GM20000 (cell line): ENCODE measurements around the gene AIG1.
"Not testable (repeated sequence)": the region's sequence is repeated elsewhere in the genome, so short reads cannot be mapped to it uniquely, and the experiment has no call there.

Source experiments
- DNase-seq: peaks from one replicate; pipeline ENCODE4 v3.0.0; 2012; ENCODE audit warnings: low spot score
- CTCF ChIP-seq: IDR thresholded peaks from 2 replicates; pipeline ENCODE4 v1.5.1; 2012; ENCODE audit warnings: mild to moderate bottlenecking, control low read depth; ENCODE audit errors: extremely low read depth, missing control alignments

The AIG1 gene

GRCh38 chr6:143060806-143061596 lies at the start of gene AIG1:
AIG1 (plus strand) TSS chr6:143060889; CDS start chr6:143060926, 37 bp downstream.
- no peak for TF ChIP-seq CTCF
- DNase-seq, result peak; percentile 25

- no peak for TF ChIP-seq CTCF
- no peak for DNase-seq
Observed at GRCh38 chr6:143014764-143015163, 45.9 kb upstream of the AIG1 start.

- TF ChIP-seq CTCF, result no peak
- no peak for DNase-seq
Observed at GRCh38 chr6:143015300-143015706, 45.4 kb upstream of the AIG1 start.

GRCh38 chr6:143018955-143019354 lies 41.7 kb upstream of the AIG1 start:
- DNase-seq, result no peak
- no peak for TF ChIP-seq CTCF

- not testable (repeated sequence) for DNase-seq
Observed at GRCh38 chr6:143020862-143021261, 39.8 kb upstream of the AIG1 start.

- no peak for TF ChIP-seq CTCF
- no peak for DNase-seq
Observed at GRCh38 chr6:143021543-143021942, 39.1 kb upstream of the AIG1 start.

- no peak for DNase-seq
- no peak for TF ChIP-seq CTCF
Observed at GRCh38 chr6:143022587-143022986, 38.1 kb upstream of the AIG1 start.

- no peak for TF ChIP-seq CTCF
- DNase-seq, result no peak
Observed at GRCh38 chr6:143023695-143024094, 37.0 kb upstream of the AIG1 start.
